Fibroblast of skin of back (primary cell): Measurements from ENCODE around the gene METTL9. TPM values are rescaled to one million over a fixed set of nuclear protein-coding genes. Genes with fewer than 3 reads are reported as not detected.
"Not testable (repeated sequence)": the region's sequence is repeated elsewhere in the genome, so short reads cannot be mapped to it uniquely, and the experiment has no call there.

Experiments used
- DNase-seq: peaks from one replicate; pipeline ENCODE4 v3.0.0-alpha.2; 2013
- polyA plus RNA-seq, 2 experiments: library from polyadenylated mRNA; unstranded; fragments of 120-200 nt; gene quantifications; one replicate each; pipeline ENCODE4 v1.2.1, GENCODE V29; 2013; ENCODE audit not compliant: insufficient read length in 2 of 2

METTL9 gene
- polyA plus RNA-seq (2013, experiment 1 of 2; ENCODE audit: insufficient read length): 80.3 TPM
- 90.4 TPM for polyA plus RNA-seq (2013, experiment 2 of 2; ENCODE audit: insufficient read length)

- DNase-seq: peak; percentile 95
Observed at GRCh38 chr16:21599122-21600030, at the start of gene METTL9. METTL9 (plus strand) TSS chr16:21599577; CDS start chr16:21599734, 157 bp downstream.

- not testable (repeated sequence) for DNase-seq
Observed at GRCh38 chr16:21549975-21550374, 49.4 kb upstream of the METTL9 start.

- not testable (repeated sequence) for DNase-seq
Observed at GRCh38 chr16:21550435-21550834, 48.9 kb upstream of the METTL9 start.

DNA sequence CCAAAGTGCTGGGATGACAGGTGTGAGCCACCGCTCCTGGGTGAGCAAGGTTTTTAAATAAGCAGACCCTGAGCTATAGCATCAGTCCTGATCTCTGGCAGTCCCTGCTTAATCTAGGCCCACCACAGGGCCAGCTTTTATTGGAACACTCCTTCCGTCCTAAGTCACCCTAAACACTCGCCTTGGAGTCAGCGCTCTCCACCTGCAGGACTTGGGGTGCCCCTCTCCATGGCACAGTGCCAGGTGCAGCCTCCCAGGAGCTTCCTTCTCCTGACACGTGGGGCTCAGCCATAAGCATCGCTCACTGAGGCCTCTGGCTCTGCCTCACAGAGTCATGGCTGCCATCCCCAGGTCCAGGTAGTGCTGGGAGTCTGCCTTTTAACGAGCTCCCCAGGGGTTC, 48.3 kb upstream of the METTL9 start:
- DNase-seq: not testable (repeated sequence)

- DNase-seq: not testable (repeated sequence)
Observed at GRCh38 chr16:21551600-21551999, 47.8 kb upstream of the METTL9 start.

GRCh38 chr16:21553481-21554296, 45.7 kb upstream of the METTL9 start:
- DNase-seq: not testable (repeated sequence)

DNA sequence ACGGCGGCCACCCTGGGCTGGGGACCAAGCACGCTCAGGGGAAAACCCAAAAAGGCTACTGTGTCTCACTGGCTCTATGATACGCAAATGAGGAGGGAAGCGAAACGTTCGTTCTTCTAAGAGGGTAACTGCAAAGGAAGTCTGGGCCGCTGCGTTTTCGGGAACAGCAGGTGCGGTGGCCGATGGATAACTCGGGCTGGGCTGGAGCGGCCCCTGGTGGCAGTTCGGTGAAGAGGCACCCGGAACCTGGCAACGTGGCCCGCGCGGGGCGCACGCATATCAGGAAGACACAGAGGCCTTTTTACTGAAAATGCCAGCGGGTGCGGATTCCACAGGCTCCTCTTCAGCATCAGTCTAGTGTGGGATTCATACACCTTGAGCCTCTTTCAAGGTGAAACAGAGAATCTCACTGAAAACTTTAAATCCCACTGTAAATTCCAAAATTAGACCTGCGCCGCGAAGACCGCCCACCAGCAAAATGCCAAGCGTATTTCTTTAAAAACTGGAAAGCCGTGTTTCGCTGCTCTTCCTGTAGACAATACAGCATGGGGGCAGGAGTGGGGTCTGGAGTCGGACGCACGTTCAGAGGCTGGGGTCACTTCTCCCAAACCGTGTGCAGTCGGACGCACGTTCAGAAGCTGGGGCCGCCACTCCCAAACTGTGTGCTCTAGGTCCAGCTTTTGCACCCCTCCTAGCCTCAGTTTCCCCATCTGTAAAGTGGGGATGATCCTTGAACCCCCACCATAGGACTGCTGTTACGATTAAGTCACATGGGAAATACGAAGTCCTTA, 44.4 kb upstream of the METTL9 start:
- peak; percentile 75 for DNase-seq

DNA sequence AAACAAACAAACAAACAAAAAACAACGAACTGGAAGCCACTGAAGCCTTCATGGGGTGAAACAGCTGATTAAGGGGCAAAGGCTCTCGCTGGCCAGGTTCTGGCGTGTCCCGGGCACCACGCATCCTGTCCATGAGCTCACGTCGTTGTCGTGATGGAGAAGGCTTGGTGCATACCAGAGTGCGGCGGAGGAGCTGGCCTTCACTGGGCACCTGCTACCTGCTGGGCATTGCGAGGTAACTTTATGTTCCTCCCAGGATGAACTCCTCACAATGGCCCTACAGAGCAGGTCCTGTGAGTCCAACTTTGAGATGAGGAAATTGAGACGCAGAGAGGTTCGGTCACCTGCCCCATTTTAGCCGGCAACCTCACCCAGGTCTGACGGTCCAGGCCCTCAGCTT, 43.8 kb upstream of the METTL9 start:
- not testable (repeated sequence) for DNase-seq

- not testable (repeated sequence) for DNase-seq
Observed at GRCh38 chr16:21556026-21556595, 43.3 kb upstream of the METTL9 start.

- DNase-seq: peak; percentile 40
Observed at GRCh38 chr16:21556651-21557241, 42.6 kb upstream of the METTL9 start.

DNA sequence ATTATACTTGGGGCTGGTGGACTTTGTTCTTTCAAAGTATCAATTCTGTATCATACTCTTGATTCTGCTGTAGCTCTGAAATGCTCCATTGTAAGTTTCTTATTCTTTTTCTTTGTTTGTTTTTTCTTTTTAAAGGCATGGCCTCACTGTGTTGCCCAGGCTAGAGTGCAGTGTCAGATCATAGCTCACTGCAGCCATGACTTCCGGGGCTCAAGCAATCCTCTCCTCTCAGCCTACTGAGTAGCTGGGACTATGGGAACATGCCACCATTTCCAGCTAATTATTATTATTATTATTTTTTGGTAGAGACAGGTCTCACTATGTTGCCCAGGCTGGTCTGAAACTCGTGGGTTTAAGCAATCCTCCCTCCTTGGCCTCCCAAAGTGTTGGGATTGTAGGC, 38.9 kb upstream of the METTL9 start:
- no peak for DNase-seq

GRCh38 chr16:21563676-21564075, 35.7 kb upstream of the METTL9 start:
- no peak for DNase-seq

GRCh38 chr16:21564367-21564766, 35.0 kb upstream of the METTL9 start:
- DNase-seq: not testable (repeated sequence)

- no peak for DNase-seq
Observed at GRCh38 chr16:21565507-21565860, 33.9 kb upstream of the METTL9 start.

DNA sequence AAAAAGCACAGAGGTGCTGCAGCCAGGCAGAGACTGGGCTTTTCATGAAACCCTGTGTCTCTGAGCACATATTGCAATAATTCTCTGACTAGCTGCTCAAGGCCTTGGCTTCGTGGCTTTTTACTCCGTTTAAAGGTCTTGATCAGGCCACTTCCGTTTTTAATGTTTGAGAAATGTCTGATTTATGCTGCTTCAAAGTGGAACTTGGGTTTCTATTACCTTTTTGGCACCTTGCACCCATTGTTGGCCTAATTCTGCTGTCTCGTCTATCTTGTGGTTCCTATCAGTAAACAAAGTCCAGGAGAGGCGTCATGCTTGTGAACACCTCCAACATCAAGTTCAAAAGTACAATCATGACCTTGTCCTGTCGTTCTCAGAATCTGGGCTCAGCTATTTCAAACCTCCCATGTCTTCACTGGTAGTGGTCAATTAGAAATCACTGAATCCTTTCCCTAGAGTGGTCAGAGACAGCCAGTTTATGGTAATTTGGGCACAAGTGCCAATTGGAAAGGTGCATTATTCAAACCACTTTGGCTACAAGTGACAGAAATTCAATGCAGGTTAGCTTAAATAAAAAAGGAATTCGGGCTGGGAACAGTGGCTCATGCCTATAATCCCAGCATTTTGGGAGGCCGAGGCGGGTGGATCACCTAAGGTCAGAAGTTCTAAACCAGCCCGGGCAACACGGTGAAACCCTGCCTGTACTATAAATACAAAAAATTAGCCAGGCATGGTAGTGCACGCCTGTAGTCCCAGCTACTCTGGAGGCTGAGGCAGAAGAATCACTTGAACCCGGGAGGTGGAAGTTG, 33.3 kb upstream of the METTL9 start:
- DNase-seq: no peak

GRCh38 chr16:21566891-21567414, 32.4 kb upstream of the METTL9 start:
- no peak for DNase-seq

DNA sequence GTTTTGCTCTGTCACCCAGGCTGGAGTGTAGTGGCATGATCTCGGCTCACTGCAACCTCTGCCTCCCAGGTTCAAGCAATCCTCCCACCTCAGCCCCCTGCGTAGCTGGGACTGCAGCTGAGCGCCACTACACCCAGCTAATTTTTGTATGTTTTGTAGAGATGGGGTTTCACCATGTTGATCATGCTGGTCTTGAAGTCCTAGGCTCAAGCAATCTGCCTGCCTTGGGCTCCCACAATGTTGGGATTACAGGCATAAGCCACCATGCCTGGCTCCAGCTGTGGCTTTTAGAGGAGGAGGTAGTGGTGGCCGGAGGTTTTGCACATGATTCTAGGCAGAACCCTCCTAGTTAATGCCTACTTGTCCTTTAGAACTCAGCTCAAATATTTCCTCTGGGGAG, 31.9 kb upstream of the METTL9 start:
- DNase-seq: not testable (repeated sequence)

- no peak for DNase-seq
Observed at GRCh38 chr16:21568502-21569189, 30.7 kb upstream of the METTL9 start.

GRCh38 chr16:21570676-21571017, 28.7 kb upstream of the METTL9 start:
- no peak for DNase-seq

GRCh38 chr16:21573506-21573905, 25.9 kb upstream of the METTL9 start:
- DNase-seq: not testable (repeated sequence)
